ENCODE measurements around the gene MRPL49. TPM values are rescaled to one million over a fixed set of nuclear protein-coding genes. Genes with fewer than 3 reads are reported as not detected.

The MRPL49 gene
- total RNA-seq, 1 donor from 2014 or later, result 42.1 TPM

DNA sequence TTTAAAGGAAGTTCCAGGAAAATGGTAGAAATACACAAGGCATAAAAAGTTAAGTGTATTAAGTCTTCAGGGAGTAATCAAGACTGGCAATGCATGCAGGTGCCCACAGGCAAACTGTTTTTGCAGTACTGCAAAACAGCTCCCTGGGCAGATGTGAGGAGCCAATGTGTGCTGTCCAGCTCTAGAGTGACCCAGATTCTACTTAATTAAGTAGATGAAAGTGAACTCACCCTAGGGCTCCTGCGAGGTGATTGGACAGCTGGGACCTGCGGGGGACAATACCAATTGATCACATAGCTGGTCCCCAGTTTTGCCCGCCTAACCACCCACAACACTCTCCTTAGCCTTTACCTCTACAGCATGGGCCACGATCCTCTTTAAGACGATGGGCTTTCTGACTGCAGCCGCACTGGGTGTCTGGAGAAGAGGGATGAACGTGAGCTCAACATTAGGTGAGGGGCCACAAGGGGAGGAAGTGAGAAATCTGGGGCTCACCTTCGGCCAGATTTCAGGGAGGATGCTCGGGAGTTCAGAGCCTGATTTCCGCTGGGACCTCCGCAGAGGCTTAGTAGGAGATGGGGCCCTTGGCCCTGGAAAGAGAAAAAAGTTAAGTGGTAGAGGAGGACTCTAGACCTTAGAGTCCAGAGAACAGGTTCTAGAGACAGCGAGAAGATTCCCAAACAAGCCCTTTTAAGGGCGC is 38.8 kb upstream of the MRPL49 start:
- FAIRE-seq, result no peak

DNA sequence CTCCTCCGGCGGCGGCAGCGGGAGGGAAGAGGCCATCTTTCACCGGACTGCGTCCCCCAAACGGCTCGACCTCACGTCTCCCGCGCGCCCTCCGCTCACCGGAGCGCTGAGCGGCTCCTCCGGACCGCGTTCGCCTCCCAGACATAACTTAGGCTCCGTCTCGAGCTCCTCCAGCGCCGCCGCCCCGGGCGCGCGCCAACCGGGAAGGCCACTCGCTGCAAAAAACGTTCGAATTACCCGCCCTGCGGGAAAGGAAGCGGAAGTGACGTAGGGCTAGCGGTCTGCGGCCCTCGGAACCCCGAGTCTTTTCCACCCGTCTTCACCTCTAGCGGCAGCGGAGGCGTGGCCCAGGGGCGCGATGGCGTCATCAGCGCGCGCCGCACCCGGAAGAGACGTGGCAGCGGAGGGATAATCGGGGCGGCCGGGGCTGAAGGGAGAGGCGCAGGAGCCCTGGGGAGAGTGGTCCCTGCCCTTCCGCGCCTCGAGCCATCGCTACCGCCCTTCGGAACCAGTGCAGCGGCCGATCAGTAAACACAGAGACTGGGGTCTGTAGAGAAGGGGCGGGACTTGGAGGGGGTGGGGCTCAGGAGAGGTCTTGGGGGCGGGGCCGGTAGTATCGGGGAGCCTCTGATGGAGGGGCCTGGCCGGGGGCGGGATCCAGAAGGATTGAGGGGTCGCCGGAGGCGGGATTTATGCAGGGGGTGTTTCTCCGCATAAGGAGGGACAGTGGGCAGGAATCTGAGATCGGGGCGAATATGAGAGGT is 38.1 kb upstream of the MRPL49 start, which contains the start of the genes CDCA5 and ZFPL1:
Gene CDCA5 (minus strand): TSS at position 207 of the 764 bp plus-strand sequence. CDS start 62 bp downstream, at position 145.
Gene ZFPL1 (plus strand): TSS at position 389 of the 764 bp plus-strand sequence. CDS start 477 bp downstream, outside the sequence.
- H3K36me3 ChIP-seq (ENCODE audit: control insufficient read depth, insufficient read depth, low read length), result peaks cover 17% of the 10 kb centered on the region
- no peaks in the 10 kb centered on the region for H3K27me3 ChIP-seq (ENCODE audit: control insufficient read depth, insufficient read depth, low read length)
- peak within 1 kb of the TSS; percentile 60 for H3K4me3 ChIP-seq (ENCODE audit: low read depth, low read length)
- peak; percentile 84 for DNase-seq (ENCODE audit: low read depth)
- TF ChIP-seq, protein P1, sequence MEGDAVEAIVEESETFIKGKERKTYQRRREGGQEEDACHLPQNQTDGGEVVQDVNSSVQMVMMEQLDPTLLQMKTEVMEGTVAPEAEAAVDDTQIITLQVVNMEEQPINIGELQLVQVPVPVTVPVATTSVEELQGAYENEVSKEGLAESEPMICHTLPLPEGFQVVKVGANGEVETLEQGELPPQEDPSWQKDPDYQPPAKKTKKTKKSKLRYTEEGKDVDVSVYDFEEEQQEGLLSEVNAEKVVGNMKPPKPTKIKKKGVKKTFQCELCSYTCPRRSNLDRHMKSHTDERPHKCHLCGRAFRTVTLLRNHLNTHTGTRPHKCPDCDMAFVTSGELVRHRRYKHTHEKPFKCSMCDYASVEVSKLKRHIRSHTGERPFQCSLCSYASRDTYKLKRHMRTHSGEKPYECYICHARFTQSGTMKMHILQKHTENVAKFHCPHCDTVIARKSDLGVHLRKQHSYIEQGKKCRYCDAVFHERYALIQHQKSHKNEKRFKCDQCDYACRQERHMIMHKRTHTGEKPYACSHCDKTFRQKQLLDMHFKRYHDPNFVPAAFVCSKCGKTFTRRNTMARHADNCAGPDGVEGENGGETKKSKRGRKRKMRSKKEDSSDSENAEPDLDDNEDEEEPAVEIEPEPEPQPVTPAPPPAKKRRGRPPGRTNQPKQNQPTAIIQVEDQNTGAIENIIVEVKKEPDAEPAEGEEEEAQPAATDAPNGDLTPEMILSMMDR (IDR thresholded peaks at IDR 0.05; ENCODE audit: insufficient read depth, low read length, severe bottlenecking), result no peak
- no peak for FAIRE-seq

More for the DNA sequence above, 38.8 kb upstream of the MRPL49 start:
- Histone ChIP-seq H3K36me3 (ENCODE audit: control insufficient read depth, insufficient read depth, low read length) (peaks cover 15% of the 10 kb centered on the region), H3K27me3 (ENCODE audit: control insufficient read depth, insufficient read depth, low read length) (no peaks in the 10 kb centered on the region), H3K4me3 (ENCODE audit: low read depth, low read length) (peak overlapping the region; percentile 60)
- no peak for DNase-seq (ENCODE audit: low read depth)
- TF ChIP-seq, protein P1 (IDR thresholded peaks at IDR 0.05; ENCODE audit: insufficient read depth, low read length, severe bottlenecking), result no peak

DNA sequence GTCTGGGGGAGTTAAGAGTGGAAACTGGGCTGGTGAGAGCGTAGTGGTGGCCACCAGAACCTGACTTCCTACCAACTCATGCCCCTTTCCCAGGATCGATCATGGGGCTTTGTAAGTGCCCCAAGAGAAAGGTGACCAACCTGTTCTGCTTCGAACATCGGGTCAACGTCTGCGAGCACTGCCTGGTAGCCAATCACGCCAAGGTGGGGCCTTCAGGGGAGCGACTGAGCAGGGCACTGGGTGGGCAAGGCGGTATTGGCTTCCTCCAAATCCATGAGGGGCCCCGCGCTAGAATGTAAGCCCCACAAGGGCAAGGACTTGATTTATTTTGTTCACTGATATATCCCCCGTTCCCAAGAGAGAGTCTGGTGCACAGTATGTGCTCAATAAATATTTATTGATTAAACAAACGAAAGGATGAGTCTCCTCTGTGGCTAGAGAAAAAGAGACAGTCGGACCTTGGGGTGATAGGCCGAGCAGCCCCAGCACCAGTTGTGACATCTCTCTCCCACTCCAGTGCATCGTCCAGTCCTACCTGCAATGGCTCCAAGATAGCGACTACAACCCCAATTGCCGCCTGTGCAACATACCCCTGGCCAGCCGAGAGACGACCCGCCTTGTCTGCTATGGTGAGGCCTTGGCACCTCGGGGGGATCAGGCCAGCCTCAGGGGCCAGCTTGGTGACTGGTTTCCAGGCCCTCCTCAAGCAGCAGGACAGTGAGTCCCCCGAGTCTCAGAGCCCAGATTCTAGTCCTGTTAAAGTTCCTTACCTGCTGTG is 37.3 kb upstream of the MRPL49 start:
- Histone ChIP-seq H3K36me3 (ENCODE audit: control insufficient read depth, insufficient read depth, low read length) (peaks cover 16% of the 10 kb centered on the region), H3K27me3 (ENCODE audit: control insufficient read depth, insufficient read depth, low read length) (no peaks in the 10 kb centered on the region), H3K4me3 (ENCODE audit: low read depth, low read length) (peak overlapping the region; percentile 60)
- TF ChIP-seq, protein P1 (IDR thresholded peaks at IDR 0.05; ENCODE audit: insufficient read depth, low read length, severe bottlenecking), result no peak
- FAIRE-seq, result no peak
- DNase-seq (ENCODE audit: low read depth), result no peak

DNA sequence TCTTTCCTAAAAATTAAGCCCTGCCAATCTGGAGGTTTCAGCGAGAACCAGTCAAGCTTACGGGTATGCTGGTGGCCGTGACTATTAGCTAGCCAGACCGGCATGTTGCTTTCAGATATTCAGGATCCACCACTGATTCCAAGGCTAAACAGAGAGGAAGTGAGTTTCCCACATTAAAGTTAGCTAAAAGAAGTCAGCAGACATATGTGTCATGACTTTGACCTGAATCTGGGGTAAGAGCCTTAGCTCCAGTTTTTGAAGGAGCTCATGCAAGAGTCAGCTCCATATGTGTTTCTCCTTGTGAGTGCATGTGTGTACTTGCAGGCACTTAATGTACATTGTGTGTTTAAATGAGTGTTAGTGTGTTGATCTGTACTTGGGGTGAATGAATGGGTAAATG is 36.7 kb upstream of the MRPL49 start:
- FAIRE-seq (no peak), DNase-seq (ENCODE audit: low read depth) (no peak)
- H3K4me3 ChIP-seq (ENCODE audit: low read depth, low read length), result no peak overlapping the region
- TF ChIP-seq, protein P1 (IDR thresholded peaks at IDR 0.05; ENCODE audit: insufficient read depth, low read length, severe bottlenecking), result no peak
- H3K36me3 ChIP-seq (ENCODE audit: control insufficient read depth, insufficient read depth, low read length), result peaks cover 16% of the 10 kb centered on the region
- no peaks in the 10 kb centered on the region for H3K27me3 ChIP-seq (ENCODE audit: control insufficient read depth, insufficient read depth, low read length)

DNA sequence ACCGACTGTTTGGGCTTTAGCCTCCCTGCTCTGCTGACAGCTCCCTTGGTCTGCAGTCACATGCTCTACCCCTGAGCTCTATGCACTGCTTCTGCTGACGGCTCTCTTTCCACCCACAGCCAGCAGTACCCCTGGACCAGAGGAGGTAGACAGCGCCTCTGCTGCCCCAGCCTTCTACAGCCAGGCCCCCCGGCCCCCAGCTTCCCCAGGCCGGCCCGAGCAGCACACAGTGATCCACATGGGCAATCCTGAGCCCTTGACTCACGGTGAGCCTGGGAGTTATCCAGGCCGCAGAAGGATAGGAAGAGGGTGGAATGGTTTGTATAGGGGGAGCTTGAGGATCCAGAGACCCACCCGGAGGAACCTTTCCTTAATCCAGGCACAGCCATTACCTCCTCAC is 35.3 kb upstream of the MRPL49 start:
- no peak for FAIRE-seq

More for the DNA sequence above, 35.3 kb upstream of the MRPL49 start:
- Histone ChIP-seq H3K27me3 (ENCODE audit: control insufficient read depth, insufficient read depth, low read length) (no peaks in the 10 kb centered on the region), H3K4me3 (ENCODE audit: low read depth, low read length) (no peak overlapping the region), H3K36me3 (ENCODE audit: control insufficient read depth, insufficient read depth, low read length) (peaks cover 16% of the 10 kb centered on the region)
- DNase-seq (ENCODE audit: low read depth), result no peak
- TF ChIP-seq, protein P1 (IDR thresholded peaks at IDR 0.05; ENCODE audit: insufficient read depth, low read length, severe bottlenecking), result no peak
